ENCODE results near the gene PTGDR. TPM values are rescaled to one million over a fixed set of nuclear protein-coding genes. Genes with fewer than 3 reads are reported as not detected.

PTGDR gene
- total and polyA plus RNA-seq, 3 donors from 2014 or later: 0.16 to 1.3 (median 0.54) TPM

Other genes with a start within 250 kb of the PTGDR start
- gene NID2, start 198.6 kb upstream of the PTGDR start, total RNA-seq: 1 to 10 TPM; 5.3 to 8.1 TPM
- gene NID2, start 198.6 kb upstream of the PTGDR start, polyA plus RNA-seq (ENCODE audit: insufficient read depth, low read depth, low replicate concordance): 10.6 TPM
- gene PTGER2, start 46.6 kb downstream of the PTGDR start, total RNA-seq: 1 to 10 TPM; 2.7 to 4.0 TPM
- 5.3 TPM for gene PTGER2, start 46.6 kb downstream of the PTGDR start, polyA plus RNA-seq (ENCODE audit: insufficient read depth, low read depth, low replicate concordance)